Transverse colon (tissue), 4 donors: ENCODE measurements around the gene HSPA2.

ENCODE experiments used
- CTCF ChIP-seq, 5 experiments: fragments of 200-600 bp in 3 of 5; fragments of 450-650 bp in 2 of 5; sonication (generic) in 3 of 5; IDR thresholded peaks; 1 replicate in 2 of 5; 2 replicates in 3 of 5; pipeline ENCODE4 v1.5.1; 2016 to 2017; ENCODE audit warnings: antibody characterized with exemption in 5 of 5, inconsistent platforms in 3 of 5, mild to moderate bottlenecking in 2 of 5, moderate library complexity in 1 of 5
- EP300 ChIP-seq: sonication (generic); formaldehyde crosslinking; IDR thresholded peaks from one replicate; pipeline ENCODE4 v1.6.1; 2017; ENCODE audit warnings: antibody characterized with exemption, low read depth
- POLR2A ChIP-seq: fragments of 450-650 bp; IDR thresholded peaks from one replicate; pipeline ENCODE4 v1.6.1; 2016; ENCODE audit warnings: antibody characterized with exemption, mild to moderate bottlenecking, moderate library complexity
- POLR2AphosphoS5 ChIP-seq, 3 donors: sonication (generic); formaldehyde crosslinking; IDR thresholded peaks; one replicate each; pipeline ENCODE4 v1.6.1; 2016; ENCODE audit warnings: antibody characterized with exemption in 3 of 3

- TF ChIP-seq CTCF (IDR thresholded peaks at IDR 0.05): no peak
- TF ChIP-seq POLR2A: no peak
- TF ChIP-seq POLR2AphosphoS5 (IDR thresholded peaks at IDR 0.05): no peak
- TF ChIP-seq EP300: no peak
These were observed 26.1 kb downstream of the HSPA2 start for GRCh38 chr14:64566651-64567122.
